Muscle layer of duodenum (tissue), 2 donors: Measurements from ENCODE around the gene PGPEP1.
A peak's percentile ranks its signal among the peaks of the same experiment; 100 is the strongest.
"Not testable (repeated sequence)": the region's sequence is repeated elsewhere in the genome, so short reads cannot be mapped to it uniquely, and the experiment has no call there.

Experiments used
- H3K27ac ChIP-seq: one replicate; pipeline ENCODE4 v1.7.0; 2013; ENCODE audit warnings: mild to moderate bottlenecking, low read length
- H3K27me3 ChIP-seq: one replicate; pipeline ENCODE4 v1.7.0; 2013; ENCODE audit warnings: low read depth, mild to moderate bottlenecking, control low read depth, low read length
- H3K36me3 ChIP-seq, 2 donors: one replicate each; pipeline ENCODE4 v1.7.0; 2013; ENCODE audit warnings: low read length in 2 of 2, control low read depth in 1 of 2, mild to moderate bottlenecking in 1 of 2; ENCODE audit not compliant: insufficient read depth in 2 of 2, control insufficient read depth in 1 of 2
- H3K4me1 ChIP-seq, 2 donors: one replicate each; pipeline ENCODE4 v1.7.0; 2013; ENCODE audit warnings: low read length in 2 of 2, mild to moderate bottlenecking in 2 of 2, control low read depth in 1 of 2, moderate library complexity in 1 of 2; ENCODE audit not compliant: insufficient read depth in 2 of 2, control insufficient read depth in 1 of 2
- H3K4me3 ChIP-seq, 2 donors: one replicate each; pipeline ENCODE4 v1.7.0; 2013; ENCODE audit warnings: low read length in 2 of 2, low read depth in 1 of 2, mild to moderate bottlenecking in 1 of 2
- H3K9me3 ChIP-seq, 2 donors: one replicate each; pipeline ENCODE4 v1.7.0; 2013; ENCODE audit warnings: low read length in 2 of 2, control low read depth in 1 of 2, mild to moderate bottlenecking in 1 of 2; ENCODE audit not compliant: control insufficient read depth in 1 of 2
- donor health status: healthy.

PGPEP1 gene

DNA sequence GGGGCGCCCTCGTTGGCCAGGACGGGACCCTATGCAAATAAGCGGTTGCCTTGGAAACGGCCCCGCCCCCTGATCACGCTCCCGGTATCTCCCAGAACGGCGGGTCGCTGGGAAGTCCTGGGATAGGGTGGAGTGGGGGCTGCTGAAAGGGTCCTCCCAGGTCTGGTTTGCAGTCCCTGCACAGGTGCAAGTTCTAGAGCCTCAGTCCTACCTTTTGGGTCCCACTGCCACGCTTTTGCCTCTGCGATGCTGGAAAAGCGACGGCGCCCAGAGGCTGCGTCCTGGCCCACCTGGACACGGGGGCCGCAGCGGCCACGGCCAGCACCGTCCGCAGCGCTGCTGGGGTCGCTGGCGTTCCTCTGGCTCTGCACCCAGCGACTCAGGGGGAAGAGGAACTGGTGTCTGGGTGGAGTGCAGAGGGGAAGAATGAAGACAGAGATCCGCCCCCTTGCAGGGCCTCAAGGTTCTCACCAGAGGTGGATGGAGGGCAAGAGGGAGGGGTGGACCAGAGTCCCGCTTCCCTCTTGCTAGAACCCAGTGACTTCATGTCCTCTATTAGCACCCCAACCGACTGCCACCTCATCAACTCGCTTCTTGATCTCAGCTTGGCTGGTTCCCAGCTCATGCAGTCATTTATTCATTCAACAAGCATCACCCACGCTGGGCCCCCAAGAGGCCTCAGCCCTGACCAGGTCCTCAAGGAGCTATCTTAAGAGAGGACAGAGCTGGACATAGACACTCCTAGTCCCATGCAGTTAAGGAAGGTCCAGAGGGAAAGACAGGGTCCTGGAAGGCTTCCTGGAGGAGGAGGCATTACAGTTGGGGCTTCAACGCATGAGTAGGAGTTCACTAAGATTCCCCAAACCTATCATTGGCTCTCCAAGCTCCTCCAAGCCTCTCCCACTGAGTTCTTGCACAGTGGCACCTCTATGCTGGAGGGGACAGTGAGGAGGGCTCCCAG, 57.1 kb downstream of the PGPEP1 start, which contains the start of gene LRRC25:
Gene LRRC25, minus strand, starts transcription at position 381 of the 961 bp plus-strand sequence. CDS start 659 bp downstream, outside the sequence.
- Histone ChIP-seq H3K27ac (peak within 1 kb of the TSS; percentile 18), H3K27me3 (no peaks in the 10 kb centered on the region), H3K36me3 (no peaks in the 10 kb centered on the region), H3K9me3 (no peaks in the 10 kb centered on the region), H3K4me1 (peaks cover 0 to 10% of the 10 kb centered on the region in 2 donors), H3K4me3 (peak within 1 kb of the TSS; percentile 42 to 54)

- Histone ChIP-seq H3K36me3 (no peaks in the 10 kb centered on the region), H3K4me3 (no peak overlapping the region), H3K27ac (no peak overlapping the region), H3K4me1 (peaks cover 0 to 10% of the 10 kb centered on the region in 2 donors), H3K9me3 (no peaks in the 10 kb centered on the region), H3K27me3 (no peaks in the 10 kb centered on the region)
Observed at GRCh38 chr19:18399008-18399407, 58.6 kb downstream of the PGPEP1 start.

DNA sequence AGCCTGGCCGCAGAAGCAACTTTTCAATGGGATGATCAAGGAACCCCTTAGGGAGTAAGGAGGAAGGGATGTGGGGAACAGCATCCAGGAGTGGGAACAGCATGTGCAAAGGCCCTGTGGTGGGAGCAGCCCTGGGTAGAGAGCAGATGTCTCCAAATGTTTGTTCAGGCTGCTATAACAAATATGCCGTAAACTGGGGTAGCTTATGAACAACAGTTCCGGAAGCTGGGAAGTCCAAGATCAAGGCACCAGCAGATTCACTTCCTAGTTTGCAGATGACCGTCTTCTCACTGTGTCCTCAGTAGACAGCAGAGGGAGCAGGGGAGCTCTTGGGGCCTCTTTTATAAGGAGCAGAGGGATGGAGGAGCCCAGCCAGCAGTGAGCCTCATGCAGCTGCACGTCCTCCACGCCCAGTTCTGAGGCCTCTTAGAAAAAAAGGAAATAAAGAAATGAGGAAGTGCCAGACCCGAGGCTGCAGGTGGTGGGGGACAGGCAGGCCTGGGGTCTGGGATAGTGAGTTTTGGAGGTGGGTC, 61.2 kb downstream of the PGPEP1 start:
- H3K4me1 ChIP-seq, result peaks cover 0 to 10% of the 10 kb centered on the region in 2 donors
- no peak overlapping the region for H3K27ac ChIP-seq
- no peak overlapping the region for H3K4me3 ChIP-seq
- no peaks in the 10 kb centered on the region for H3K9me3 ChIP-seq
- H3K36me3 ChIP-seq, result no peaks in the 10 kb centered on the region
- no peaks in the 10 kb centered on the region for H3K27me3 ChIP-seq

- not testable (repeated sequence) for H3K4me3 ChIP-seq, H3K4me1 ChIP-seq, H3K27me3 ChIP-seq, H3K27ac ChIP-seq, H3K9me3 ChIP-seq, H3K36me3 ChIP-seq
Observed at GRCh38 chr19:18402455-18403248, 62.3 kb downstream of the PGPEP1 start.

DNA sequence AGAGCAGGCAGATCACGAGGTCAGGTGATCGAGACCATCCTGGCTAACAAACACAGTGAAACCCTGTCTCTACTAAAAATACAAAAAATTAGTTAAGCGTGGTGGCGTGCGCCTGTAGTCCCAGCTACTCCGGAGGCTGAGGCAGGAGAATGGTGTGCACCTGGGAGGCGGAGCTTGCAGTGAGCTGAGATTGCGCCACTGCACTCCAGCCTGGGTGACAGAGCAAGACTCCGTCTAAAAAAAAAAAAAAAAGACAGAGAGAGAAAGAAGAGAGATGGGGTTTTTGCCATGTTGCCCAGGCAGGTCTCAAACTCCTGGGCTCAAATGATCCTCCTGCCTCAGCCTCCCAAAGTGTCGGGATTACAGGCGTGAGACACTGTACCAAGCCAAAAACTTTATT, 65.4 kb downstream of the PGPEP1 start:
- not testable (repeated sequence) for H3K4me3 ChIP-seq, H3K9me3 ChIP-seq

GRCh38 chr19:18406749-18407148, 66.4 kb downstream of the PGPEP1 start:
- Histone ChIP-seq H3K27ac (no peak overlapping the region), H3K4me3 (no peak overlapping the region), H3K27me3 (no peaks in the 10 kb centered on the region), H3K9me3 (no peaks in the 10 kb centered on the region), H3K4me1 (peaks cover 0 to 5% of the 10 kb centered on the region in 2 donors), H3K36me3 (no peaks in the 10 kb centered on the region)

More for the DNA sequence above, 65.4 kb downstream of the PGPEP1 start:
- H3K36me3 ChIP-seq, H3K27ac ChIP-seq, H3K27me3 ChIP-seq, H3K4me1 ChIP-seq: not testable (repeated sequence)

DNA sequence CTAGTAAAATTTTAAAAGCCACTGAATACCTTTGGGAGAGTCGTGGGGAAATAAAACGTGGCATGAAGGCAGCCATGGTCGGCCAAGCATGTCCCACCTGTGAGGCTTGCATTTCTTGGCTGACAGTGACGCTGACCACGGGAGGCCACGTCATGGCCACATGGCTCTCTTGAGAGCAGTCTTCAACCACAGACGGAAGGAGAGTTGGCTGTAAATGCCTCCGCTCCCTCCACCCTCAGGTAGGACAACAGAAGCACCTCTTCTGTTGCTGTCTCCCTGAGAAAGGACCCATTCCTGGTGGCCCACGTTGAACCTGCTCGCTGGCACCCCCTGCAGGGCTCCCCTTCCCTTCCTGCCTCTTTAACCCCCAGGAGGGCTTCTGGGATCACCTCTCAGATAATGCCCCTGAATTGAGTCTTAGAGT, 67.7 kb downstream of the PGPEP1 start:
- Histone ChIP-seq H3K9me3 (no peaks in the 10 kb centered on the region), H3K27me3 (no peaks in the 10 kb centered on the region), H3K4me1 (no peaks in the 10 kb centered on the region), H3K4me3 (no peak overlapping the region), H3K27ac (no peak overlapping the region), H3K36me3 (no peaks in the 10 kb centered on the region)

DNA sequence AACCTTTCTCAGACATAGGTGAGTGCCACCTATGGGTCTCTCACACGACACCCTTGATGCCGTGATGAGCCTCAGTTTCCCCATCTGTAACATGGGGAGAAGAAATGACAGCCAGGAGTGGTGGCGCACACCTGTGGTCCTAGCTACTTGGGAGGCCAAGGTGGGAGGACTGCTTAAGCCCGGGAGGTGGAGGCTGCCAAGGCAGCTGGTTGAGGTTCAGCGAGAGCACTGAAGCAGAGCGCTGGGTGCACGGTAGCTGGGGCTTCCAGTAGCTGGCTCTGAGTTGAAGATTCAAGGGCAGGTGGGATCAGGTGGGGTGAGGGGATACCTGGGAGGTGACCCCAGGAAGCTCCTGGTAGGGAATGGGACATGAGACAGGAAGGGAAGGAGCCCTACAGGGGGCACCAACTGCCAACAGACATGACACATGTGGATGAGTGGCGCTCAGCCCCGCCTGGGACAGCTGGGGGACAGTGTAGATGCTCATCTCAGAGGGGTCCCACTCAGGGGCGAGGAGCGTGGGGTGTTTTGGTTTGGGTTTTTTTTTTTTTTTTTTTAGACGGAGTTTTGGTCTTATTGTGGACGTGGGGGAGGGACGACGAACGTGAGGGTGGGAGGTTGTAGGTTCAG, 72.3 kb downstream of the PGPEP1 start:
- no peaks in the 10 kb centered on the region for H3K9me3 ChIP-seq
- no peak overlapping the region for H3K4me3 ChIP-seq
- no peak overlapping the region for H3K27ac ChIP-seq
- peaks cover 6% of the 10 kb centered on the region for H3K27me3 ChIP-seq
- H3K4me1 ChIP-seq, result peaks cover 6 to 38% of the 10 kb centered on the region in 2 donors
- H3K36me3 ChIP-seq, result no peaks in the 10 kb centered on the region

- H3K4me3 ChIP-seq, result peak overlapping the region; percentile 37 to 72
- peak overlapping the region; percentile 72 for H3K27ac ChIP-seq
- no peaks in the 10 kb centered on the region for H3K9me3 ChIP-seq
- no peaks in the 10 kb centered on the region for H3K36me3 ChIP-seq
- H3K27me3 ChIP-seq, result peaks cover 6% of the 10 kb centered on the region
- H3K4me1 ChIP-seq, result peaks cover 13 to 51% of the 10 kb centered on the region in 2 donors
Observed at GRCh38 chr19:18414504-18415177, 74.2 kb downstream of the PGPEP1 start.

- peak overlapping the region; percentile 37 to 72 for H3K4me3 ChIP-seq
- H3K36me3 ChIP-seq, result no peaks in the 10 kb centered on the region
- peaks cover 6% of the 10 kb centered on the region for H3K27me3 ChIP-seq
- H3K27ac ChIP-seq, result peak overlapping the region; percentile 72
- no peaks in the 10 kb centered on the region for H3K9me3 ChIP-seq
- H3K4me1 ChIP-seq, result peaks cover 13 to 54% of the 10 kb centered on the region in 2 donors
Observed at GRCh38 chr19:18415178-18415867, 74.9 kb downstream of the PGPEP1 start.
